ENCODE data around the gene CYP24A1. TPM values are rescaled to one million over a fixed set of nuclear protein-coding genes. Genes with fewer than 3 reads are reported as not detected.

CYP24A1 gene
- total and polyA plus RNA-seq, 2 donors (not counting 3 experiments of a cell fraction or from before 2014, with no cell fraction given), result not detected

DNA sequence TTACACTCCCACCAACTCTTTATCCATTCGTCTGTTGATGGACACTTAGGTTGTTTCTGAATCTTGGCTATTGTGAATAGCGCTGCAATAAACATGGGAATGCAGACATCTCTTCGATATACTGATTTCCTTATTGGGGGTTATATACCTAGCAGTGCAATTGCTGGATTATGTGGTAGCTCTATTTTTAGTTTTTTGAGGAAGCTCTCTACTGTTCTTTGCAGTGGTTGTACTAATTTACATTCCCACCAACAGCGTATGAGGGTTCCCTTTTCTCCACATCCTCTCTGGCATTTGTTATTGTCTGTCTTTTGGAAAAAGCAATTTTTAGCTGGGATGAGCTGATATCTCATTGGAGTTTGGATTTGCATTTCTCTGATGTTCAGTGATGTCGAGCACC is 29.5 kb upstream of the CYP24A1 start:
- FAIRE-seq, result no peak
- POLR2A ChIA-PET, result no interaction called here
- Histone ChIP-seq H4K20me1 (replicated peaks; ENCODE audit: control insufficient read depth, extremely low read depth, insufficient read depth, low read length) (no peaks in the 10 kb centered on the region), H2AFZ (ENCODE audit: low read depth, low read length) (no peak overlapping the region), H3K36me3 (ENCODE audit: control insufficient read depth in 2 of 2, extremely low read depth in 1 of 2, insufficient read depth in 2 of 2, low read length in 2 of 2) (no peaks in the 10 kb centered on the region), H3K9ac (replicated peaks; ENCODE audit: extremely low read depth, insufficient read depth, low read length) (no peak overlapping the region), H3K4me1 (ENCODE audit: control insufficient read depth, extremely low read depth, insufficient read depth, low read length) (no peaks in the 10 kb centered on the region), H3K27me3 (ENCODE audit: control insufficient read depth in 2 of 2, insufficient read depth in 2 of 2, low read length in 2 of 2) (no peaks in the 10 kb centered on the region), H3K9me1 (replicated peaks; ENCODE audit: control insufficient read depth, extremely low read depth, insufficient read depth, low read length) (no peaks in the 10 kb centered on the region), H3K4me3 (replicated peaks in 1 of 3; ENCODE audit: insufficient read depth in 1 of 3, low read depth in 1 of 3, low read length in 3 of 3) (no peak overlapping the region), H3K27ac (ENCODE audit: insufficient read depth, low read depth, low read length) (no peak overlapping the region), H3K9me3 (replicated peaks; ENCODE audit: control insufficient read depth, insufficient read depth, low read length) (no peaks in the 10 kb centered on the region), H3K79me2 (ENCODE audit: control insufficient read depth, insufficient read depth, low read length) (peaks cover 3% of the 10 kb centered on the region), H3K4me2 (ENCODE audit: insufficient read depth, low read length) (no peak overlapping the region)
- TF ChIP-seq GATA2 (IDR thresholded peaks at IDR 0.05; ENCODE audit: insufficient read depth, insufficient read length, low read depth, low read length) (no peak), POLR2AphosphoS5 (IDR thresholded peaks at IDR 0.05; ENCODE audit: insufficient read depth, low read depth, low read length) (no peak), MYC (IDR thresholded peaks at IDR 0.05; ENCODE audit: low read depth, low read length) (no peak), EZH2 (IDR thresholded peaks at IDR 0.05; ENCODE audit: borderline replicate concordance, low read depth, low read length, severe bottlenecking) (no peak), JUN (IDR thresholded peaks at IDR 0.05; ENCODE audit: borderline replicate concordance, insufficient read depth, insufficient read length, low read depth) (no peak), FOS (IDR thresholded peaks at IDR 0.05; ENCODE audit: borderline replicate concordance, insufficient read depth, low read length) (no peak), POLR2A (IDR thresholded peaks at IDR 0.05; ENCODE audit: low read depth, low read length) (no peak), CTCF (IDR thresholded peaks at IDR 0.05; ENCODE audit: extremely low read depth in 1 of 2, insufficient read depth in 1 of 2, low read depth in 1 of 2, low read length in 2 of 2) (no peak)
- TF ChIP-seq, protein P1, sequence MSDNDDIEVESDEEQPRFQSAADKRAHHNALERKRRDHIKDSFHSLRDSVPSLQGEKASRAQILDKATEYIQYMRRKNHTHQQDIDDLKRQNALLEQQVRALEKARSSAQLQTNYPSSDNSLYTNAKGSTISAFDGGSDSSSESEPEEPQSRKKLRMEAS (IDR thresholded peaks at IDR 0.05; ENCODE audit: insufficient read depth, insufficient read length), result no peak
- DNase-seq (ENCODE audit: low read depth, low spot score), result no peak
- BruUV-seq (replicated peaks), result no TSS peak
- intact Hi-C loops (cut with micrococcal nuclease), result no loop called here
- CTCF ChIA-PET, result interaction anchor here (0.7 to 7.4 kb wide), 3 partner anchors 100 to 828 kb away, joined by 3 to 116 read pairs (median 7); no protein-coding TSS in a partner anchor
- dilution Hi-C loops (cut with MboI; ENCODE audit: extremely low pct_ligation_motif_present, low sequenced_read_pairs), result no loop called here
